K562 (cell line): ENCODE results near the gene CARMIL1. TPM values are rescaled to one million over a fixed set of nuclear protein-coding genes. Genes with fewer than 3 reads are reported as not detected.

ENCODE experiments used
- ATAC-seq: fragments of 200-7000 bp; cut with Tn5 transposase; 3 replicates; pipeline ENCODE4 v1.9.1; 2020; ENCODE audit warnings: moderate library complexity
- BruUV-seq: library from RNA; stranded (reverse); fragments of 400-500 nt; replicated peaks from 2 replicates; lab custom pipeline; 2021; lab: Mats Ljungman, UMichigan
- CTCF ChIA-PET: fragments of 300-600 bp; formaldehyde crosslinking; extraction: SDS; loops from one replicate; lab custom pipeline; 2021; ENCODE audit warnings: low intra/inter-chr PET ratio; lab: Yijun Ruan, JAX
- POLR2A ChIA-PET: fragments of 300-600, 350-650 bp; sonication (Branson Sonifier 250); formaldehyde crosslinking; extraction: SDS; loops from one replicate; lab custom pipeline; 2021; ENCODE audit warnings: antibody characterized with exemption, inconsistent platforms; lab: Yijun Ruan, JAX
- DNase-seq, 4 experiments: peaks; one replicate each; pipeline versions ENCODE4 v3.0.0 to v3.0.0-alpha.2; 2011 to 2018; ENCODE audit warnings: low spot score in 3 of 4, mixed read lengths in 3 of 4; ENCODE audit errors: extremely low read depth in 1 of 4
- FAIRE-seq: peaks from 2 replicates; lab custom pipeline; 2011; peaks lifted over from hg19 to GRCh38; lab: Jason Lieb, UNC
- H2AFZ ChIP-seq: 2 replicates; pipeline ENCODE4 v1.6.0; 2011; ENCODE audit warnings: low read depth, low read length, control low read depth, inconsistent platforms
- H3K27ac ChIP-seq: fragments of 200-600 bp; 3 replicates; pipeline ENCODE4 v1.8.0; 2011; ENCODE audit warnings: low read depth, mild to moderate bottlenecking, control low read depth, inconsistent platforms, low read length, moderate library complexity, mixed read lengths; ENCODE audit errors: extremely low read depth
- H3K27me3 ChIP-seq, 2 experiments: fragments of 300-600 bp in 1 of 2; 2 replicates in 1 of 2; 3 replicates in 1 of 2; pipeline versions ENCODE4 v1.6.0 to v1.8.0; 2011; ENCODE audit warnings: inconsistent platforms in 2 of 2, low read length in 2 of 2, mild to moderate bottlenecking in 1 of 2, mixed read lengths in 1 of 2, moderate library complexity in 1 of 2; ENCODE audit not compliant: control insufficient read depth in 2 of 2, insufficient read depth in 2 of 2
- H3K36me3 ChIP-seq: fragments of 300-600 bp; 3 replicates; pipeline ENCODE4 v1.8.0; 2011; ENCODE audit warnings: mild to moderate bottlenecking, low read length, inconsistent platforms; ENCODE audit not compliant: control insufficient read depth, insufficient read depth
- H3K4me1 ChIP-seq, 2 experiments: fragments of 200-600 bp in 1 of 2; replicated peaks in 1 of 2; 2 replicates in 1 of 2; 3 replicates in 1 of 2; pipeline versions ENCODE4 v1.5.1 to v1.8.0; 2011; ENCODE audit warnings: inconsistent platforms in 2 of 2, low read length in 2 of 2, mild to moderate bottlenecking in 1 of 2, mixed read lengths in 1 of 2, moderate library complexity in 1 of 2; ENCODE audit not compliant: control insufficient read depth in 2 of 2, insufficient read depth in 2 of 2
- H3K4me2 ChIP-seq: 2 replicates; pipeline ENCODE4 v1.6.1; 2011; ENCODE audit warnings: low read length, control low read depth, inconsistent platforms, mixed read lengths; ENCODE audit not compliant: insufficient read depth
- H3K4me3 ChIP-seq: fragments of 200-600 bp; sonication (generic), shearing (Covaris generic); 2 replicates; pipeline ENCODE4 v1.5.1; 2016; ENCODE audit warnings: control low read depth, inconsistent platforms
- H3K79me2 ChIP-seq: fragments of 200-600 bp; 3 replicates; pipeline ENCODE4 v1.8.0; 2011; ENCODE audit warnings: low read length, inconsistent platforms; ENCODE audit not compliant: control insufficient read depth, insufficient read depth
- H3K9ac ChIP-seq, 2 experiments: 2 replicates each; pipeline versions ENCODE4 v1.6.0 to v1.6.1; 2011; ENCODE audit warnings: low read depth in 2 of 2, low read length in 2 of 2, control low read depth in 1 of 2, inconsistent platforms in 1 of 2, mild to moderate bottlenecking in 1 of 2, mixed read lengths in 1 of 2; ENCODE audit not compliant: insufficient read depth in 1 of 2
- H3K9me1 ChIP-seq: one replicate; pipeline ENCODE4 v1.6.0; 2011; ENCODE audit warnings: inconsistent platforms, mild to moderate bottlenecking, low read length, moderate library complexity; ENCODE audit not compliant: control insufficient read depth, insufficient read depth
- H3K9me3 ChIP-seq: replicated peaks from 2 replicates; pipeline ENCODE4 v1.5.1; 2011; ENCODE audit warnings: low read depth, low read length, inconsistent platforms; ENCODE audit not compliant: control insufficient read depth, insufficient read depth
- H4K20me1 ChIP-seq: replicated peaks from 2 replicates; pipeline ENCODE4 v1.6.1; 2011; ENCODE audit warnings: low read length, inconsistent platforms, mixed read lengths; ENCODE audit not compliant: control insufficient read depth, insufficient read depth
- CEBPB ChIP-seq: fragments of 450-650 bp; IDR thresholded peaks from 2 replicates; pipeline ENCODE4 v1.6.1; 2016; ENCODE audit warnings: missing genetic modification characterization, missing compliant biosample characterization
- ETV6 ChIP-seq, 3 experiments: fragments of 150-350 bp in 1 of 3; sonication (generic) in 1 of 3; formaldehyde crosslinking in 1 of 3; IDR thresholded peaks; 2 replicates each; pipeline versions ENCODE4 v1.6.1 to v1.8.0; 2014 to 2022; ENCODE audit warnings: borderline replicate concordance in 2 of 3, low read depth in 2 of 3, antibody characterized with exemption in 1 of 3, low read length in 1 of 3, mild to moderate bottlenecking in 1 of 3, missing genetic modification reagents in 1 of 3
- HCFC1 ChIP-seq: IDR thresholded peaks from 2 replicates; pipeline ENCODE4 v1.6.1; 2012; ENCODE audit warnings: low read depth, low read length, improper control_type of control experiment
- MCM3 ChIP-seq: fragments of 450-650 bp; IDR thresholded peaks from 2 replicates; pipeline ENCODE4 v1.6.1; 2016
- MLX ChIP-seq, 2 experiments: fragments of 450-650 bp in 1 of 2; sonication (generic) in 1 of 2; formaldehyde crosslinking; conservative IDR thresholded peaks; 2 replicates each; pipeline versions ENCODE4 v1.4.0 to v1.8.1; 2020 to 2022; ENCODE audit warnings: mild to moderate bottlenecking in 1 of 2, missing genetic modification reagents in 1 of 2
- POLR2H ChIP-seq: IDR thresholded peaks from 2 replicates; pipeline ENCODE4 v1.6.1; 2016; ENCODE audit warnings: missing genetic modification characterization, low read depth, mild to moderate bottlenecking, control low read depth, missing compliant biosample characterization, moderate library complexity
- SMAD3 ChIP-seq: fragments of 450-650 bp; formaldehyde crosslinking; conservative IDR thresholded peaks from 2 replicates; pipeline ENCODE4 v1.4.0; 2020; ENCODE audit warnings: mild to moderate bottlenecking
- SPI1 ChIP-seq: IDR thresholded peaks from 2 replicates; pipeline ENCODE4 v1.6.1; 2011; ENCODE audit warnings: low read depth, low read length, control low read depth, borderline replicate concordance
- SREBF1 ChIP-seq: fragments of 150-350 bp; IDR thresholded peaks from 2 replicates; pipeline ENCODE4 v1.6.1; 2014; ENCODE audit warnings: antibody characterized with exemption, low read depth, low read length, borderline replicate concordance
- SUPT5H ChIP-seq: fragments of 450-650 bp; IDR thresholded peaks from 2 replicates; pipeline ENCODE4 v1.6.1; 2016
- ZBTB26 ChIP-seq: fragments of 450-650 bp; formaldehyde crosslinking; IDR thresholded peaks from 2 replicates; pipeline ENCODE4 v1.4.0; 2022; ENCODE audit warnings: missing genetic modification characterization
- ZNF197 ChIP-seq: fragments of 200-800 bp; sonication (Bioruptor generic); IDR thresholded peaks from 2 replicates; pipeline ENCODE4 v1.6.1; 2016; ENCODE audit warnings: low read depth, missing genetic modification characterization, missing compliant biosample characterization
- ZNF3 ChIP-seq: fragments of 250-450 bp; sonication (Bioruptor Pico); IDR thresholded peaks from 2 replicates; pipeline ENCODE4 v1.5.0; 2021; ENCODE audit warnings: mild to moderate bottlenecking, moderate library complexity
- ZNF347 ChIP-seq: fragments of 450-650 bp; formaldehyde crosslinking; IDR thresholded peaks from 2 replicates; pipeline ENCODE4 v1.4.0; 2020; ENCODE audit warnings: low read depth, mild to moderate bottlenecking, moderate library complexity
- ZNF639 ChIP-seq, 2 experiments: fragments of 200-800 bp in 1 of 2; sonication (Bioruptor generic) in 1 of 2; sonication (generic) in 1 of 2; formaldehyde crosslinking in 1 of 2; IDR thresholded peaks in 1 of 2; conservative IDR thresholded peaks in 1 of 2; 2 replicates each; pipeline versions ENCODE4 v1.5.0 to v1.6.1; 2016 to 2020; ENCODE audit warnings: missing compliant biosample characterization in 1 of 2, missing genetic modification characterization in 1 of 2, missing genetic modification reagents in 1 of 2
- WGBS: fragments of 100-300 bp; shearing (Covaris generic); methylation state at CpG from one replicate; pipeline ENCODE4 v1.1.6; 2016; ENCODE audit warnings: low coverage, mixed read lengths; ENCODE audit not compliant: insufficient coverage; ENCODE audit errors: missing lambda C conversion rate; 5-methylcytosine and 5-hydroxymethylcytosine counted together
- in situ Hi-C: fragments of 300-500 bp; cut with MboI; formaldehyde crosslinking; loops from 4 replicates; pipeline ENCODE4 v1.15.0; 2018; ENCODE audit warnings: inconsistent platforms, mixed read lengths
- intact Hi-C: fragments of 100-400 bp; cut with micrococcal nuclease; formaldehyde crosslinking; loops from 2 replicates; pipeline ENCODE4 v1.14.2; 2022
- polyA plus RNA-seq, 8 experiments: library from polyadenylated mRNA; depleted of rRNA in 4 of 8; stranded (reverse) in 5 of 8; unstranded in 3 of 8; fragments of >200 nt; fragmentation: Nextera tagmentation in 2 of 8; fragmentation: Illumina TruSeq in 1 of 8; extraction: Ambion mirVana in 2 of 8; extraction: Trizol in 1 of 8; gene quantifications; 2 replicates each; pipeline versions ENCODE4 v1.2.1 to v1.2.3, GENCODE V29; 2011 to 2014; ENCODE audit warnings: inconsistent platforms in 1 of 8, missing spikeins in 1 of 8
- total RNA-seq, 7 experiments: library from RNA; depleted of rRNA in 6 of 7; stranded (reverse); fragments of >200 nt in 6 of 7; fragmentation: Illumina TruSeq in 2 of 7; extraction: Trizol in 2 of 7; gene quantifications; 2 replicates each; pipeline versions ENCODE4 v1.2.1 to v1.2.3, GENCODE V29; 2011 to 2021; ENCODE audit warnings: low replicate concordance in 1 of 7

Gene CARMIL1
- total and polyA plus RNA-seq, 9 of the 15 experiments (the other 6 are each of a cell fraction or from before 2014, with no cell fraction given): 0.04 to 0.32 (median 0.10) TPM; not detected in 1

- 2% methylated on average over 2 of the region's 2 CpGs for WGBS
- no peak overlapping the region for H3K4me3 ChIP-seq
- H3K79me2 ChIP-seq: no peaks in the 10 kb centered on the region
- ATAC-seq (no peak), DNase-seq (no peak), FAIRE-seq (no peak)
- intact Hi-C loops (no loop called here), in situ Hi-C loops (no loop called here)
- H3K9ac ChIP-seq: no peak overlapping the region
- H3K9me3 ChIP-seq: no peaks in the 10 kb centered on the region
- POLR2A ChIA-PET: no interaction called here
- no peak overlapping the region for H3K27ac ChIP-seq
- no TSS peak for BruUV-seq
- no peak overlapping the region for H3K4me2 ChIP-seq
- no peaks in the 10 kb centered on the region for H3K4me1 ChIP-seq
- no peak overlapping the region for H2AFZ ChIP-seq
- H3K27me3 ChIP-seq: no peaks in the 10 kb centered on the region
- no peaks in the 10 kb centered on the region for H3K36me3 ChIP-seq
- no peaks in the 10 kb centered on the region for H4K20me1 ChIP-seq
- CTCF ChIA-PET: interaction anchor here (0.6 kb wide), 1 partner anchor 223 kb away, joined by 3 read pairs; no protein-coding TSS in a partner anchor
- TF ChIP-seq HCFC1 (no peak), CEBPB (tag) (no peak), ETV6 (IDR thresholded peaks at IDR 0.05; ENCODE audit: borderline replicate concordance in 1 of 2, low read depth in 2 of 2, low read length in 1 of 2) (no peak), ETV6 (CRISPR knock-in tag; IDR thresholded peaks at IDR 0.05; ENCODE audit: borderline replicate concordance) (no peak), SUPT5H (no peak), SMAD3 (CRISPR knock-in tag) (no peak), ZNF639 (CRISPR knock-in tag; conservative IDR thresholded peaks at IDR 0.05 in 1 of 2, IDR thresholded peaks at IDR 0.05 in 1 of 2) (no peak), MLX (CRISPR knock-in tag; conservative IDR thresholded peaks at IDR 0.05) (no peak), ZBTB26 (CRISPR knock-in tag) (no peak), POLR2H (tag) (no peak), MCM3 (no peak), SREBF1 (no peak), ZNF3 (no peak), ZNF197 (no peak), ZNF347 (CRISPR knock-in tag) (no peak), SPI1 (no peak)
- H3K9me1 ChIP-seq: no peaks in the 10 kb centered on the region
Observed at GRCh38 chr6:25263657-25264056, 15.5 kb upstream of the CARMIL1 start.
